Nephron (organoid): ENCODE results near the gene PPIE.
"Not testable (repeated sequence)": the region's sequence is repeated elsewhere in the genome, so short reads cannot be mapped to it uniquely, and the experiment has no call there.

Experiments used
- H3K27ac Mint-ChIP-seq, 3 experiments: 2 replicates each; pipeline ENCODE4 v1.8.0; 2020; ENCODE audit warnings: mixed read lengths in 3 of 3, mild to moderate bottlenecking in 2 of 3, moderate library complexity in 1 of 3
- H3K27me3 Mint-ChIP-seq: 2 replicates; pipeline ENCODE4 v1.8.0; 2021; ENCODE audit warnings: low read depth, mild to moderate bottlenecking, moderate library complexity, mixed read lengths
- H3K36me3 Mint-ChIP-seq: 2 replicates; pipeline ENCODE4 v1.8.0; 2020; ENCODE audit warnings: low read depth, mixed read lengths
- H3K4me1 Mint-ChIP-seq: 2 replicates; pipeline ENCODE4 v1.8.0; 2020; ENCODE audit warnings: mixed read lengths
- H3K4me3 Mint-ChIP-seq, 3 experiments: 2 replicates each; pipeline ENCODE4 v1.8.0; 2020; ENCODE audit warnings: mild to moderate bottlenecking in 3 of 3, mixed read lengths in 3 of 3, moderate library complexity in 2 of 3
- H3K9me3 Mint-ChIP-seq: 2 replicates; pipeline ENCODE4 v1.8.0; 2020; ENCODE audit warnings: mixed read lengths
- TF ChIP-seq, protein P1 (sequence below), 3 experiments: fragments of 200-600 bp; sonication (generic); IDR thresholded peaks; one replicate each; pipeline ENCODE4 v1.5.0; 2021; ENCODE audit warnings: antibody characterized with exemption in 3 of 3; ENCODE audit not compliant: unreplicated experiment in 3 of 3

PPIE gene

DNA sequence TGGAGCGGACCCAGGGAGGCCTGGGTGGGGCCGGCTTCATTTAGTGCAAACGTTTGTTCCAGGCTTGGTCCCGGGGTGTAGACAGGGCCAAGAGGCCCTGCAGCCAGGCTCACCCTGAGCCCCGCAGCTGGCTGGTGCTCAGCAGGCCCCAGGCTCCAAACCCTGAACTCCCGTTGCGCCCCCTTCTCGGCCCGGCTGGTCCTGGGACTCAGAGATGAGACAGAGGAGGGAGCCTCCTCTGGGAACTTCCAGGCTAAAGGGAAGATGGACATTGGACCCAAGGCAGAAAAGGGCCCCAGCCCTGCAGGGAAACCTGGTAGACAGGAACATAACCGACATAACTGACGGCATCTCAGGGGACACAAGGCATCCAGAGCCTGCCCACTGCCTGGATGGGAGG is 36.5 kb downstream of the PPIE start:
- H3K36me3 Mint-ChIP-seq, H3K4me3 Mint-ChIP-seq, H3K4me1 Mint-ChIP-seq, H3K27ac Mint-ChIP-seq, H3K9me3 Mint-ChIP-seq: not testable (repeated sequence)
- peaks cover 16% of the 10 kb centered on the region for H3K27me3 Mint-ChIP-seq

DNA sequence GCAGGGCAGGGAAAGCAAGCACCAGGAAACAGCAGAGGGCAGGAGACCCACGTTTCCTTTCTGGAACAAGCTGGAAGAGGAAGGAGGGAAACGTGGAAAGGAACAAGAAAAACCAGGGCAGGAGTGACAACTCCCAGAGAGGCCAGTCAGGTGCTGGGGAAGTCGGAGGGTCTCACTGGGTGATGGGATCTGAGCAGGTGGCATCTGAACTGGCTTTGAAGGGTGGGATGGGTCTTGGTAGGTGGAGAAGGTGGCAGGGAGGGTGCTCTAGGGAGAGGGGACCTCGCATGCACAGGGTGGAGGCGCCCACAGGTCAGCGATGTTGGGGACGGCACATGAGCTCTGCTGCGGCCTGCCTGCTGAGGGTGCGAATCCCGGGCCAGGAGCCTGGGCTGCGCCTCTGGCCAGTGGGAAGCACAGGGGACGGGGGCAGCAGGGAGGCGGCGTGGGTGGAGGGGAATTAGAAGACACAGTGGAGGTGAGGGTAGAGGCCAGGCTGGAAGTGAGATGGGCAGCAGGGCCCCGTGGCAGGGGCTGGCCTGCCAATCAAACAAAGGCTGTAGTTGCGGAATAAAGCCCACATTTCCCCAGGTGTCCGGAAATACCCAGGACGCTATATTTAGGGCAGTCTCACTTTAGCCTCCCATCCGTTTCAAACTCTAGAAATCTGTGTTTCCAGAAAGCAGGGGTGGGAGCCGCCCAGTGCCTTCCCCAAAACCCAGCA is 37.2 kb downstream of the PPIE start:
- not testable (repeated sequence) for H3K9me3 Mint-ChIP-seq, H3K4me1 Mint-ChIP-seq, H3K27ac Mint-ChIP-seq, H3K36me3 Mint-ChIP-seq, H3K4me3 Mint-ChIP-seq
- H3K27me3 Mint-ChIP-seq: peaks cover 13% of the 10 kb centered on the region

DNA sequence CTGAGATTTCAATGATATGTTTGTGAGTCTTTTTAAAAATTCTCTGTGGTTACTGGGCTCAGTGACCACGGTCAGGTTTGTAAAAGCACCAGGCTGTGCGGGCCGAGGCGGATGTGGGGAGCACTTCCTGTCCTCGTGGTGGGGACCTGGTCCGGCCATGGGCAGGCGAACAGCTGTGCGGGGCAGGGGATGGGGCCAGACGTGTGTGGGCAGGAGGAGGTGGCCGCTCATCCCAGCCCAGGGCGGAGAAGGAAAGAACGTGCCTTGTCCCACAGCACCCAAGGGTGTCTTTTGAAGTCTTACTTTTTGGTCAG is 37.7 kb downstream of the PPIE start:
- Mint-ChIP-seq H3K27ac (no peak overlapping the region), H3K9me3 (no peaks in the 10 kb centered on the region), H3K36me3 (no peaks in the 10 kb centered on the region), H3K4me3 (no peak overlapping the region), H3K4me1 (no peaks in the 10 kb centered on the region), H3K27me3 (peaks cover 13% of the 10 kb centered on the region)
- TF ChIP-seq, protein P1, sequence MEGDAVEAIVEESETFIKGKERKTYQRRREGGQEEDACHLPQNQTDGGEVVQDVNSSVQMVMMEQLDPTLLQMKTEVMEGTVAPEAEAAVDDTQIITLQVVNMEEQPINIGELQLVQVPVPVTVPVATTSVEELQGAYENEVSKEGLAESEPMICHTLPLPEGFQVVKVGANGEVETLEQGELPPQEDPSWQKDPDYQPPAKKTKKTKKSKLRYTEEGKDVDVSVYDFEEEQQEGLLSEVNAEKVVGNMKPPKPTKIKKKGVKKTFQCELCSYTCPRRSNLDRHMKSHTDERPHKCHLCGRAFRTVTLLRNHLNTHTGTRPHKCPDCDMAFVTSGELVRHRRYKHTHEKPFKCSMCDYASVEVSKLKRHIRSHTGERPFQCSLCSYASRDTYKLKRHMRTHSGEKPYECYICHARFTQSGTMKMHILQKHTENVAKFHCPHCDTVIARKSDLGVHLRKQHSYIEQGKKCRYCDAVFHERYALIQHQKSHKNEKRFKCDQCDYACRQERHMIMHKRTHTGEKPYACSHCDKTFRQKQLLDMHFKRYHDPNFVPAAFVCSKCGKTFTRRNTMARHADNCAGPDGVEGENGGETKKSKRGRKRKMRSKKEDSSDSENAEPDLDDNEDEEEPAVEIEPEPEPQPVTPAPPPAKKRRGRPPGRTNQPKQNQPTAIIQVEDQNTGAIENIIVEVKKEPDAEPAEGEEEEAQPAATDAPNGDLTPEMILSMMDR (IDR thresholded peaks at IDR 0.05; ENCODE audit: unreplicated experiment in 3 of 3): no peak

DNA sequence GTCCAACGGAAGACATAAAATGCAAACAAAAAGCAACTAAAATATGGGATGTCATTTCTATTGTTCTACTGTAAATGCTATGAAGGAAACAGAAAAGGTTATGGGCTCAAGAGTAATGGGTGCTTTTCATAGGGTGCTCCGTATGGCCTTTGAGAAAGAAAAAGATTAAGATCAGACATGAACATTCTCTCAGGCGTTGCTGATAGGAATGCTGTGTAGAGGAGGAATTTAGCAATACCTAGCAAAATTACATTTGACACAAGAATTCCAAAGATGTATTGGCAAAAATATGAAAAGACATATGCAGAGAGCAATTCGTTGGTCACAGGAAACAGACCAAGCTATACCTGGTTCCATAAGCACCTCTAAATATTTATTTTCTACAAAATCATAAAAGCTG is 38.2 kb downstream of the PPIE start:
- Mint-ChIP-seq H3K36me3 (no peaks in the 10 kb centered on the region), H3K4me1 (no peaks in the 10 kb centered on the region), H3K4me3 (no peak overlapping the region), H3K27ac (no peak overlapping the region), H3K9me3 (no peaks in the 10 kb centered on the region), H3K27me3 (peaks cover 13% of the 10 kb centered on the region)
- TF ChIP-seq, protein P1 (IDR thresholded peaks at IDR 0.05; ENCODE audit: unreplicated experiment in 3 of 3): no peak

DNA sequence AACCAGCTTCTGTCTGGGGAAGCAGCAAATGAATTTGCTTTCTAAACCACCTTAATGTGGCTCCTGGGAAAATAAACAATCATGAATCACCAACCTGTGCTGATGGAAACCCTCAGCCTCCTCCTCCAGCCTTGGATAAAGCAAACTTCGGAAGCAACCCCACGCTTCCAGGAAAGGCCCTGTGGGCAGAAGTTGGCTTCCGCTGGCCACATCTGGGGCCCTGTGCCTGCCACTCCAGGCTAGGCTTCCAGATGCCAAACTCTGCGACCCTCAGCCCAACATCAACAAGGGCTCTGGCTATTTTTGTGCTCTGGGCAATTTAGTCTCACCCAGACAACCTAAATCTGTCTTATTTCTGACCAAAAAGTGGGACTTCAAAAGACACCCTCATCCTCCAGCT is 38.6 kb downstream of the PPIE start:
- Mint-ChIP-seq H3K27me3 (peaks cover 13% of the 10 kb centered on the region), H3K4me1 (no peaks in the 10 kb centered on the region), H3K9me3 (no peaks in the 10 kb centered on the region), H3K4me3 (no peak overlapping the region), H3K27ac (no peak overlapping the region), H3K36me3 (no peaks in the 10 kb centered on the region)
- TF ChIP-seq, protein P1 (IDR thresholded peaks at IDR 0.05; ENCODE audit: unreplicated experiment in 3 of 3): no peak

DNA sequence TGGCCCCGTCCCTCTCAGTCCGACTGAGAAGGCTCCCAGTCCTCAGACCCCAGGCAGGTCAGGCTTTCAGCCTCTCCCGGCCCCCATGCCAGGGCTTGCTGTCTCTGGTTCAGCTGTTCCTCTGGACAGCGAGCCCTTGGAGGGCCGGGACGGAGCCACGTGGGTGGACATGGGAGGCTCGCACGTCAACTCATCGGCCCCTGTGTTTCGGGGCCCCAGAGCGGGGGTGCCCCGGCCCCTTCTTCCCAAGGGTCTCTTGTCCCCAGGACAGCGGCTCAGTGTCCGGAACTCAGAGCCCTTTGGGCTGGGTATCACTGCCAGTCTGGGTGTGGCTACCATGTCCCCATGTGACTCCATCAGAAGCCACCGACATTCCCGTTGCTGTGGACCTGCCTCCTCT is 39.2 kb downstream of the PPIE start:
- not testable (repeated sequence) for H3K36me3 Mint-ChIP-seq, H3K9me3 Mint-ChIP-seq, H3K4me3 Mint-ChIP-seq, H3K27ac Mint-ChIP-seq, H3K4me1 Mint-ChIP-seq
- H3K27me3 Mint-ChIP-seq: peaks cover 16% of the 10 kb centered on the region

DNA sequence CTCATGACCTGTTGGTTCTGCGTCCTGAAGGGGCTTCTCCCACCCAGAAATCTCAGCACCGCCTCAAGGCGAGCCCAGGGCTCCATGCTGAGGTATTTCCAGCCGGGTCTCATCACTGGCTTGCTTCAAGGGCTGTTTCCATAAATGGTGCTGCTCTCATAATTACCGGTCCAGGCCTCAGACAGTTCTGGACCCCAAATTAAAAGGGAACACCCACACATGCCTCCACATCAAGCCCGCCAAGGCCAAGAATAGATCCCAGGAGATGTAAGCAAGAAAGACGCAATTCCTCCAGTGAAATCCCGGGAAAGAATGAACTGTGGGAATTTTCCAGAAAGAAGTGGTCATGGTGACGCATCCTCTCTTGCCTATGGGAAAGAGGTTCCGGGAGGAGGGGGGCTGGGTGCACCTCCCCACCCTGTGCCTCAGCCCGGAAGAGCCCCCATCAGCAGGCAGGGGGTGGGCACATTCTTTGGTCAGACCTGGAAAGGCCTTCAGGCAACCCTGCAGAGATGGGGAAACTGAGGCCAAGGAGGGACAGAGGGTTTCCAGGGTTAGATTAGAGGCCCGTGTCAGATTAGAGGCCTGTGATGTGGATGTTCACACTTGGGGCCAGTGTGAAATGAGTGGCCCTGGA is 39.9 kb downstream of the PPIE start:
- peaks cover 23% of the 10 kb centered on the region for H3K27me3 Mint-ChIP-seq
- not testable (repeated sequence) for H3K4me1 Mint-ChIP-seq, H3K9me3 Mint-ChIP-seq, H3K36me3 Mint-ChIP-seq, H3K4me3 Mint-ChIP-seq, H3K27ac Mint-ChIP-seq

DNA sequence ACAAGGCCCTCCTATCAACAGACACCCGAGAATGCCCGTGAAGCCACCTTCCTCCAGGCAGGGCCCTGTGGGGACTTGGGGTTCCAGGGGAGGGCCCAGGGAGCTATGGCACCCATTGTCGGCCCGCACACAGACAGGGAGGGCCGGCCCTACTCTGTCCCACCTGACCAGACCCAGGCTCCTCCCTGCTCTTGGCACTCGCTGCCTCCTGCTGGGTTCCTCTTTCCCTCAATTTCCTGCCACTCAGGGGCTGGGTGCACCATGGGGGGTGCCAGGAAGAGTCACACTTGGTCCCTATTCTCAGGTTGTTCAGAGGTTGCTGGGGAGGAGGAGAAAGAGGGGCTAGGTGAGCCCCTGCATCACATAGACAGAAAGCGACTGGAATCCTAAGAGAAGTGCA is 40.5 kb downstream of the PPIE start:
- no peaks in the 10 kb centered on the region for H3K36me3 Mint-ChIP-seq
- no peaks in the 10 kb centered on the region for H3K9me3 Mint-ChIP-seq
- TF ChIP-seq, protein P1 (IDR thresholded peaks at IDR 0.05; ENCODE audit: unreplicated experiment in 3 of 3): no peak
- no peak overlapping the region for H3K27ac Mint-ChIP-seq
- peaks cover 24% of the 10 kb centered on the region for H3K27me3 Mint-ChIP-seq
- H3K4me3 Mint-ChIP-seq: no peak overlapping the region
- no peaks in the 10 kb centered on the region for H3K4me1 Mint-ChIP-seq
